Measurements from ENCODE around the gene SLC48A1.

DNA sequence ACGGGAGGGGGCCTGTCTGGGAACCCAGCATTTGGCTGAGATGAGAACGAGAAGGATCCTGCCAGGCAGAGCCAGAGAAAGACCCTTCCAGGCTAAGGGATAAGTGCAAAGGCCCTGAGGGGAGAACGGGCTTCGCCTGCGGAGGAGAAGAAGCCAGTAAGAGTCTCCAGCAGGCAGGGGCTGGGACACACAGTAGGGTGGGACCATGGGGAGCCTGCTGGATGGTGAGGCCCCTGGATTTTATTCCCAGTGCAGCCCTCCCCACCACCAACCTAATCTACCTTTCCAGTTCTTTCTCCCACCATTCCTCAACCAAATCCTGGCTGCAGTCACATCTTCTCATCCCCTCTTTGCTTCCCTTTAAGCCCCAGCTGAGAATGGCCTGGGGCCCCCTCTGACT, 27.0 kb upstream of the SLC48A1 start:
- TF ChIP-seq, protein P1, sequence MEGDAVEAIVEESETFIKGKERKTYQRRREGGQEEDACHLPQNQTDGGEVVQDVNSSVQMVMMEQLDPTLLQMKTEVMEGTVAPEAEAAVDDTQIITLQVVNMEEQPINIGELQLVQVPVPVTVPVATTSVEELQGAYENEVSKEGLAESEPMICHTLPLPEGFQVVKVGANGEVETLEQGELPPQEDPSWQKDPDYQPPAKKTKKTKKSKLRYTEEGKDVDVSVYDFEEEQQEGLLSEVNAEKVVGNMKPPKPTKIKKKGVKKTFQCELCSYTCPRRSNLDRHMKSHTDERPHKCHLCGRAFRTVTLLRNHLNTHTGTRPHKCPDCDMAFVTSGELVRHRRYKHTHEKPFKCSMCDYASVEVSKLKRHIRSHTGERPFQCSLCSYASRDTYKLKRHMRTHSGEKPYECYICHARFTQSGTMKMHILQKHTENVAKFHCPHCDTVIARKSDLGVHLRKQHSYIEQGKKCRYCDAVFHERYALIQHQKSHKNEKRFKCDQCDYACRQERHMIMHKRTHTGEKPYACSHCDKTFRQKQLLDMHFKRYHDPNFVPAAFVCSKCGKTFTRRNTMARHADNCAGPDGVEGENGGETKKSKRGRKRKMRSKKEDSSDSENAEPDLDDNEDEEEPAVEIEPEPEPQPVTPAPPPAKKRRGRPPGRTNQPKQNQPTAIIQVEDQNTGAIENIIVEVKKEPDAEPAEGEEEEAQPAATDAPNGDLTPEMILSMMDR (IDR thresholded peaks at IDR 0.05; ENCODE audit: low read length) = no peak
- no peak for TF ChIP-seq EZH2 (IDR thresholded peaks at IDR 0.05; ENCODE audit: borderline replicate concordance, low read length)

Measured in OCI-LY1 (cell line).